Cortex of kidney (tissue), 1 donor: ENCODE measurements around the gene UQCC2.

Source experiments
- DNase-seq: peaks from one replicate; lab custom pipeline; 2025; lab: John Stamatoyannopoulos, UW

UQCC2 gene

DNA sequence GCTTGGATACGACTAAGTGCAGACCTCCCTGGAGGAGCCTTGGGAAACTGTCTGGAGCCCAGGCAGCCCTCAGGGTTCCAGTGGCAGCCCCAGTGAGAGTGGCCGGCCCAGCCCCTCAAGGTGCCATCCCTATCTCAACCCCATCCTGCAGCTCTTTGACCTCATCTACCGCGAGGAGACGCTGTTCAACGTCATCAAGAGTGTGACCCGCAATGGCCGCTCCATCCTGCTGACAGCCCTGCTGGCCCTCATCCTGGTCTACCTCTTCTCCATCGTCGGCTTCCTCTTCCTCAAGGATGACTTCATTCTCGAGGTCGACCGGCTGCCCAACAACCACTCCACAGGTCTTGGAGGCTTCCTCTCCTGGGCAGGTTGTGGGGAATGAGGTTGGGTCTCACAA lies 20.7 kb downstream of the UQCC2 start:
- no peak for DNase-seq

DNA sequence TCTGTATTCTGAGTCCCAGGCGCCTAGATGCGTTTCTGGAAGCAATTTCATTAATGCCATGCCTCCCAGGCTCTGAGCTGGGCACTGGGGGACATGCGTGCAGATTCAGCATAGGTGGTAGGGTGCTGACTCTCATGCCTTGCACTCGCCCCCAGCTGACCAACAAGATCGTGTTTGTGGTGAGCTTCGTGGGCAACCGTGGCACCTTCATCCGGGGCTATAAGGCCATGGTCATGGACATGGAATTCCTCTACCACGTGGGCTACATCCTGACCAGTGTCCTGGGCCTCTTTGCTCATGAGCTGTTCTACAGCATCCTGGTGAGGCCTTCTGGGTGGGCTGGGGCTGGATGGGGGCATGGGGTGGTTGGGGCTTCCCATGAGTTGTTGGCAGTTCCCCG lies 21.6 kb downstream of the UQCC2 start:
- DNase-seq = no peak

DNA sequence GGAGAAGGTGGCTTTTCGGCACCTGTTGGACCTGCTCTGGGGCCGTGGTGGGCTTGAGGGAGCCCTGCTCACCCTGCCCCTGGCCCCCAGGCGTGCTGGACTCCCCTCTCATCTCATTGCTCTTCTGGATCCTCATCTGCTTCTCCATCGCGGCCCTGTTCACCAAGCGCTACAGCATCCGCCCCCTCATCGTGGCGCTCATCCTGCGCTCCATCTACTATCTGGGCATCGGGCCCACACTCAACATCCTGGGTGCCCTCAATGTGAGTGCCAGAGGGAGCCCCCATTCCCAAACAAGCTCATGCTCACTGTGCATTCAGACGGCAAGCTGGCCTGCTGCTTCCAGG lies 22.4 kb downstream of the UQCC2 start:
- no peak for DNase-seq

DNA sequence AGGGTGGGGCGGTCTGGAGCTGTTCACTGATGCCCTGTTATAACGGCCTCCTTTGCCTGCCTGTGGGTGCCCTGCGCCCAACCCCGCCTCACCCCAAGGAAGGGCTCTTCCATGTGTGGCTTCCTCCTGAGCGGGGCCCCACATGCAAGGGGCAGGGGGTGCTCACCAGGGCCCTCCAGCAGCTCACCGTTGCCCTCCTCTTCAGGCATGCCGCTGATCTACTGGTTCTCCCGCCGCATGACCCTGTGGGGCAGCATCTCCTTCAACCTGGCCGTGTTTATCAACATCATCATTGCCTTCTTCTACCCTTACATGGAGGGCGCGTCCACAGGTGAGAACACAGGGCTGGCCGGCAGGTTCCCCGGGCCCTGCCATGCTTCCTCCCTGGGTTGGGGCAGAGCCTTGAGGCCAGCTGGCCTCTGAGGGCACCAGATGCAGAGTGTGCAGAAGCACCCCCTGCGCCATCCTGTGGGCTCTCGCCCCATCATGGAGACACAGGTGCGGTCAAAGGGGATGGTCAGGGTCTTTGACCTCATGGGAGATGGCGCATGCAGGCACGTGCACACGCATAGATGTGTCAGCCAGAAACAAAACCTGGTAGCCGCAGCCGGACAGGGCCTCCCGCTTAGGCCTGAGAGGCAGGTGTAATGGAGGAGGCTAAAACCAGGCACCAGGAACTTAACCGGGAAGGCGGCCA lies 22.9 kb downstream of the UQCC2 start:
- no peak for DNase-seq

DNA sequence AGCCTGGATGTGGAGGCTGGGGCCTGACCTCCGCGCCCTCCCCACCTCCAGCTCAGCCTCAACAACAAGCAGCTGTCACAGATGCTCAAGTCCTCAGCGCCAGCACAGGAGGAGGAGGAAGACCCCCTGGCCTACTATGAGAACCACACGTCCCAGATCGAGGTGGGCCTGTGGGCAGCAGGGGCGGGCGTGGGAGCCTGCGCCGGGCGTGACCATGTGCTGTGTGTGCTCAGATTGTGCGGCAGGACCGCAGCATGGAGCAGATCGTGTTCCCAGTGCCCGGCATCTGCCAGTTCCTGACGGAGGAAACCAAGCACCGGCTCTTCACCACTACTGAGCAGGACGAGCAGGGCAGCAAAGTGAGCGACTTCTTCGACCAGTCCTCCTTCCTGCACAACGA lies 23.5 kb downstream of the UQCC2 start:
- DNase-seq = no peak

DNA sequence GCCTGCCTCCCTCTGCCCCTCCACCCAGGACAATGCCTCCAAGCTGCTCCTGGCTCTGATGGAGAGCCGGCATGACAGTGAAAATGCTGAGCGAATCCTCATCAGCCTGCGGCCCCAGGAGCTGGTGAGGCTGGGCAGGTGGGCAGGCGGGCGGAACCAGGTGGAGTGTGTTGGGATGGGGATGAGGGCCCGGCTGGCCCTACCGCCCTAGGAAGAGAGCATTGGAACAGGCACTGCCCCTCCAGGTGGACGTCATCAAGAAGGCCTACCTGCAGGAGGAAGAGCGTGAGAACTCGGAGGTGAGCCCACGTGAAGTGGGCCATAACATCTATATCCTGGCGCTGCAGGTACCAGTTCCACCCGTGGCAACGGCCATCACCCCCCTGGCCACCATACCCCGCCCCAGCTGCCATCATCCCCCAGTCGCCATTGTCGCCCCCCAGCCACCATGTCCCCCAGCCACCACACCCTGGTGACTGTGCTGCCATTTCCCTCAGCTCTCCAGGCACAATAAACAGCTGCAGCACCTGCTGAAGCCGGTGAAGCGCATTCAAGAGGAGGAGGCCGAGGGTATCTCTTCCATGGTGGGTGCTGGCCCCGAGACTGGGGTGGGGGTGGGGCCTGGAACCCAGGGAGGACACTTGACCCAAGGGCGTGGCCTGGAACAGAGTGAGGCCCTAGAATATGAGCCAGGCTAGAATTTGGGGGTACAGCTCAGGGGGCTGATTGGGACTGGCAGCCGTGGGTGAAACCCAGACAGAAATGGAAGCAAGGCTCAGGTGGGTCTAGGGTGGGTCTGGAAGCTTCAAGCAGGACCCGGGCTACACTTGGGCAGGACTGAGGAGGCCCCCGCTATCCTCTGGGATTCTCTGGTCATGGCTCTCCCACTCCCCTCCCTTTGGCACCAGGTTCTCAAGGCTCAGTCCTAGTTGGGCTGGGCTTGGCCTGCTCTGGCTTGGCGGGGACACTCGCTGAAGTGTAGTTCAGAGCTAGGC lies 24.2 kb downstream of the UQCC2 start:
- DNase-seq = no peak

DNA sequence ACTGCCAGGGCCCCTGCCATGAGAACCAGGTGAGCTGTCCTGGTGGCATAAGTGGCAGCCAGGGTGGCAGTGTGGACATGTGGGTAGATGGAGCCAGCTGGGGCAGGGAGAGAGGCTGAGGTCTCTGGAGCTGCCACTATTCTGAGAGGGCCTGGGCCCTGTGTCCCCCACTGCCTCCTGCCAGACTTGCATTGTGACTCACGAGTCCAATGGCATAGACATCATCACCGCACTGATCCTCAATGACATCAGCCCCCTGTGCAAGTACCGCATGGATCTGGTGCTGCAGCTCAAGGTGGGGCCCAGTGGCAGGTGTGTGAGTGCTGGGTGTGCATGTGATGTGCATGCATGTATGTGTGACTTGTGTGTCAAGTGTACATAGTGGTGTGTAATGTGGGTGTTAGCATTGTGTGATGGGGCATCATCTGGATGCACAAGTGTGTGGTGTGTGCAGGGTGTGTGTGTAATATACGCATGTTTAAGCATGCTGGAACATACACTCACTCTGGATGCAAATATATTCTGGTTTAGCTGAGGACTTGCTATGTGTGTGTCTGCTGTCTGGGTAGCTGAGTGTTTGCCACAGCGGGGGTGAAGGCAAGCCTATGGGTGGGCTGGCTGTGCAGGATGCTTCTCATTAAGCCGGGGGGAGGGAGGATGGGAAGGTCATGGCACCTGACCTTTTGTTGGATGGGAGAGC lies 25.1 kb downstream of the UQCC2 start:
- no peak for DNase-seq

DNA sequence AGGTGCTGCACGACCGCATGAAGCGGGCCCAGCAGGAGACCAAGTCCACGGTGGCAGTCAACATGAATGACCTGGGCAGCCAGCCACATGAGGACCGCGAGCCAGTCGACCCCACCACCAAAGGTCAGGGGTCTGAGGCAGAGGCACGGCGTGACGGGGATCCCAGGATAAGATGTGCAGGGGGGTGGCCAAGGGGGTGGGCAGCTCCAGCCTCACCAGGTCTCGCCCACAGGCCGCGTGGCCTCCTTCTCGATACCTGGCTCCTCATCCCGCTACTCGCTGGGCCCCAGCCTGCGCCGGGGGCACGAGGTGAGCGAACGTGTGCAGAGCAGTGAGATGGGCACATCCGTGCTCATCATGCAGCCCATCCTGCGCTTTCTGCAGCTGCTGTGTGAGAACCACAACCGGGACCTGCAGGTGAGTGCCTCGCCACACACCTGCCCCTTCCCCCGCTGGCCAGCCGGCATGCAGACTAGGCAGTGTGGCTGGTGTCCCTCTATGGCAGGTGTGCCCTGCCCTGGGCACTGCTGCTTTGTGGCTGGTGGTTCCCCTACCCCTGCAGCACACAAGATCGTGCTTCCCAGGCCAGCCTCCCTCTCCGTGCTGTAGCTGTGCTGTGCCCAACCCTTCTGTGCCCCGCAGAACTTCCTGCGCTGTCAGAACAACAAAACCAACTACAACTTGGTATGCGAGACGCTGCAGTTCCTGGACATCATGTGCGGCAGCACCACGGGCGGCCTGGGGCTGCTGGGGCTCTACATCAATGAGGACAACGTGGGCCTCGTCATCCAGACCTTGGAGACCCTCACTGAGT lies 25.9 kb downstream of the UQCC2 start:
- no peak for DNase-seq

DNA sequence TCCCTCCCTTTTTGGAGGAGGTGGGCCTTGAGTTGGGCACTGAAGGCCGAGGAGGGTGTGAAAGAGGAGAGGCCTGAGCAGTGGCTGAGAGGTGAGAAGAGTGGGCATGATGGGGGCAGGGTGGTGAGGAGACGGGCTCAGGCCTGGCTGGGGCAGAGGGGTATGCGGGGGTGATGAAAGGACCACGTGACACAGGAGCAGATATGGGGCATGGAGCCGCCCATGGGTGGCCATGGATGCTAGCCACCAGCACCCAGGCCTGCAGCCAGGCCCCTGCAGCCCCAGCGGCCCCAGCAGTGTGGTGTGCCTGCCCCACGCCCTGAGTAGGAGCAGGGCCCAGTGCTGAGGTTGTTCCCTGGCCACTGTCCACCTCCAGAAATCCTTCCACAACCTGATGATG lies 26.5 kb downstream of the UQCC2 start:
- no peak for DNase-seq

DNA sequence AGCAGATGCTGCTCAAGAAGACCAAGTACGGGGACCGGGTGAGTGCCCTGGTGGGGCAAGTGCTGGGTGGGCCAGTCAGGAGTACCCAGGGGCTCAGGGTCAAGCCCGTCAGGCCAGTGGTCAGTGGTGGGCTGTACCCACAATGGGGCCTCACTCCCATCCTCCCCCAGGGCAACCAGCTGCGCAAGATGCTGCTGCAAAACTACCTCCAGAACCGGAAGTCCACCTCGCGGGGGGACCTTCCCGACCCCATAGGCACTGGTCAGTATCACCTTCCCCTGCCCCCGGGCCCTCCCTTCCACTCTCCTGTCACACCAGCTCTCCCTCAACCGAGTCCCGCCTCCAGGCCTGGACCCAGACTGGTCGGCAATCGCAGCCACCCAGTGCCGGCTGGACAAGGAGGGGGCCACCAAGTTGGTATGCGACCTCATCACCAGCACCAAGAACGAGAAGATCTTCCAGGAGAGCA lies 27.0 kb downstream of the UQCC2 start:
- no peak for DNase-seq

DNA sequence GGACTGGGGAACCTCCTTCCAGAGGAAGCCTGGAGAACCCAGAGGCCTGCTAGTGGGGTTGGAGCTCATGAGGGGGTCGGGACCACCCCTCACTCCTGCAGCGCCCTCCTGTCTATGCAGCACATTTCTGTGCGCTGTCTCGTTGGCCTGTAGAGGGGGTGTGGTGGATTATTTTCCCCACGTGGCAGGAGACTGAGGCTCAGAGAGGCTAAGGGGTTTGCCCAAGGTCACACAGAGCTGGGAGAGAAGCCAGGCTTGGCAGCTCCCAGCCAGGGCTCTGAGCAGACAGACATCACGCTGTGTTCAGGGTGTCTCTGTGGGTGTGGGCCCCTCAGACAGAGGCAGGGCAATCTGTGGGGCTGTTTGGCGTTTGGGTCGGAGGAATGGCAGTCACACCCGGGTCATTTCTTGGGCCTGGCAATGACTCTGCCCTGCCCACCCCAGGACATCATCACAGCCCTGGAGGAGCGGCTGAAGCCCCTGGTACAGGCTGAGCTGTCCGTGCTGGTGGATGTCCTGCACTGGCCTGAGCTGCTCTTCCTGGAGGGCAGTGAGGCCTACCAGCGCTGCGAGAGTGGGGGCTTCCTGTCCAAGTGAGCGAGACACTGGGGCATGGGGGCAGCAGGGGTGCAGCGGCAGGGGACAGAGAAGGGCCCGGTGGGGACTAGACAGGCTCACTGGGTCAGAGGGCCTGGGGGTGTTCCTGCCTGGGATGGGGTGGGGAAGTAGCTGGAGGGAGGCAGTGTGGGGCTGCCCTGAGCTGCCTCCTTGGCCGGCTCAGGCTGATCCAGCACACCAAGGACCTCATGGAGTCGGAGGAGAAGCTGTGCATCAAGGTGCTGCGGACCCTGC lies 27.7 kb downstream of the UQCC2 start:
- no peak for DNase-seq

DNA sequence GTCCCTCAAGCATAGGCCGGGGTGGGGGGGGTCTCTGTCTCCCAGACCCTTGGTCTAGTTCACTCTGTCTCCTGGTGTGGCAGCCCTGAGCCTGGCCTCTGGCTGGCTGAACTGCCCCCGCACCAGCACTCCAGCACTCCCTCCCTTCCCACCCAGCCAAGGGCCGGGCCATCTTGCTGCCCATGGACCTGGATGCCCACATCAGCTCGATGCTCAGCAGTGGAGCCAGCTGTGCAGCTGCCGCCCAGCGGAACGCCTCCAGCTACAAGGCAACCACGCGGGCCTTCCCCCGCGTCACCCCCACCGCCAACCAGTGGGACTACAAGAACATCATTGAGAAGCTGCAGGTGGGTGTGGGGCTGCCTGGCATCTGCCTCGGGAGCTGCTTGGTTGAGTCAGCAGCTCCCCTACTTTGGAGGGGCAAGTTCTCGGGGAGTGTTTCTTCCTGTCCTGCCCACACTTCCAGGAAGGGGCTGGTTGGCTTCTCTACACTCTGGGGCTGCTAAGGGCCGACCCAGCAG lies 28.4 kb downstream of the UQCC2 start:
- no peak for DNase-seq

DNA sequence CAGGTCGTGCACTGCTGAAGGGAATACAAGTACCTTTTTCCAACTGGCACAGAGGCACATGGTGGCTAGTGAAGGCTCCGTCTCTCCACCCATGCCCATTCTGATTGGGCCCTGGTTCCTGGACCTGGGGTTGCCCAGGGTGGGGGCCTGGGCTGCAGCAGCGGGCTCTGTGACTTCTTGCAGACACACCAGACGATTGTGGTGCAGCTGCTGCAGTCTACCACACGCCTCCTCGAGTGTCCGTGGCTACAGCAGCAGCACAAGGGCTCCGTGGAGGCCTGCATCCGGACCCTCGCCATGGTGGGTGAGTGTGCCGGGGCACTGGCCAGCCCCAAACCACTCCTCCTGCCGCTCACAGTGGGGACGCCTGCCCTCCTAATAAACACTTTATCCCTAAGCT lies 29.2 kb downstream of the UQCC2 start:
- DNase-seq = no peak

DNA sequence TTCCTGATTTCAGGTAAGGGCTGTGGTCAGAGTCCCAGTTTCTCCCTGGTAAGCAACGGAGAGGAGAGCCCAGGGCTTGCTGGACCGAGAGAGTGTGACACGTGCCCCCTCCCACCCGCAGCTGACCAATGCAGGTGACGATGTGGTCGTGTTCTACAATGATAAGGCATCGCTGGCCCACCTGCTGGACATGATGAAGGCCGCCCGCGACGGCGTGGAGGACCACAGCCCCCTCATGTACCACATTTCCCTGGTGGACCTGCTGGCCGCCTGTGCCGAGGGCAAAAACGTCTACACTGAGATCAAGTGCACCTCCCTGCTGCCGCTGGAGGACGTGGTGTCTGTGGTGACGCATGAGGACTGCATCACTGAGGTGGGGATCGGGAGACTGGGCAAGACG lies 31.7 kb downstream of the UQCC2 start:
- DNase-seq = no peak

DNA sequence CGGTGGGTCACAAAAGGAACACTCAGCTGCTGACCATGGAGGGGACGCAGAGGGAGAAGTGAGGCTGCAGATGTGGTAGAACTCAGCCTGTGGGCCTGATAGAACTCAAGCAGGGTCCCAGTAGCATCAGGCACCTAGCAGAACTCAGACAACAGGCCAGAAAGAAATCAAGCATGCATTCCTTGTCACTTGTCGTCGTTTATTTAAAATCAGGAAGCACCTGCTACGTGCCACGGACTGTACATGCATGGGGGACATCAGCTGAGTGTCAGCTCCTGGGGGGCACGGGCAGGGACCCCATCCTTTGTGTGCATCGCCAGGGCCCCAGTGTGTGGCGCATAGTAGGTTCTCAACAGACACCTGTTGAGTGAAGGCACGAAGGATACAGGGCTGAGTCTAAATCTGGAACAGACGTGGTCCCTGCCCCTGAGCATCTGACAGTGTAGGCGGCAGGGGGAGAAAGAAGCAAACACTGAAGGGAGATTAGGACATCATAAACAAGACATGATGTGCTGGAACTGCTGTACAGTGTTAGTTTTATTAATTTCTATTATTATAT lies 32.5 kb downstream of the UQCC2 start:
- no peak for DNase-seq

DNA sequence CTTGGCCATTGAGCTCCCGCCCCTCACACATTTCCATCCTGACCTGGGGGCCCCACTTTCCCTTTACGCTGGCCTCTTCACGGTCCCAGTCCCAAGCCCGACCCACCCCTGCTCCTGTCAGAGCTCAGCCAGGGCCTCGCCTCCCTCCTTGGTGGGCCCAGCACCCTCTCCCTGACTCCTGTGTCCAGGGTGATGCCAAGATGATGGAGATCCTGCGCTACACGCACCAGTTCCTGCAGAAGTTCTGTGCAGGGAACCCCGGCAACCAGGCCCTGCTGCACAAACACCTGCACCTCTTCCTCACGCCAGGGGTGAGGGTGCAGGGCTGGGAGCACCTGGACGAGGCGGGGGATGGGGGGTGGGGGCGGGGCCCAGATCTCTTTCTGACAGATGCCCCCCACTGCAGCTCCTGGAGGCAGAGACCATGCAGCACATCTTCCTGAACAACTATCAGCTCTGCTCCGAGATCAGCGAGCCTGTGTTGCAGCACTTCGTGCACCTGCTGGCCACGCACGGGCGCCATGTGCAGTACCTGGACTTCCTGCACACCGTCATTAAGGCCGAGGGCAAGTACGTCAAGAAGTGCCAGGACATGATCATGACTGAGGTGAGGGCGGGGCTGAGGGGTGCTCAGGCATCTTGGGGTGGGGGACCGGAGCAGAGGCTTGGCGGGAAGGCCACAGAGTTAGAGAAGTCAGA lies 33.1 kb downstream of the UQCC2 start:
- DNase-seq = no peak

DNA sequence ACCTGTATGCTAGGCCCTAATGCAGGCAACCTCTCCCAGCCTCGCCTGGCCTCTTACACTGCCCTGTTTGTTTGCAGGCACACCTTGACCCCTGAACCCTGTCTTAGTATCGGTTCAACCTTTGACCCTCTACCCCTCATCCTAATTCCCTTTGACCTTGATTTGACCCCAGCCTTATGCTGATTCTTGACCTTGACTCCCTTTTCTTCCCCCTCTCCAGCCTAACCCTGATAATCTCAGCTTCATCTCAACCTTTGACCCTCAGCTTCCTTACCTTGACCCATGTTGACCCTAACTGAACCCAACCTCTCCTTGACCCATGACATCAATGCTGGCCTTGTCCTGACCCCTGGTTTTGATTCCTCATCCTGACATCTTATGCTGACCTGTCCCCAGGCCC lies 33.8 kb downstream of the UQCC2 start:
- no peak for DNase-seq

DNA sequence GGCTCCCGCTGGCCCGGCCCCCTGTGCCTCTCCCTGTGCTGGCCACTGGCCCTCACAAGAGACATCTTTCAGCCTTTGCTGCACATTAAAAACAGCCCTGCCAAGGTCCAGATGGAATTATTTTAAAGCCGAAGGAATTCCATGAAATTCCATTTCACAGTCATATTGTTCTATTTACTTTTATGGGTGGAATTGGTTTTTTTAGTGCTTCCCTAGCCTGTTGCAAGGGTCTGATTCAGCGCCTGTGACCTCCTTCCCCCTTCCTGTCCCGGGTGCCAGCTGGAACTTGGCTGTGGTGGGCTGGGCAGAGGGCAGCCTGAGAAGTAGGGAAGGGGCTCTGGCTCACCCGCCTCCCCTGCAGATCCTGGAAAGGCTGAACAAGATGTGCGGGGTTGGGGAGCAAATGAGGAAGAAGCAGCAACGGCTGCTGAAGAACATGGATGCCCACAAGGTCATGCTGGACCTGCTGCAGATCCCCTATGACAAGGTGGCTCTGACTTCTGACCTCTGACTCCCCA lies 34.3 kb downstream of the UQCC2 start:
- no peak for DNase-seq

DNA sequence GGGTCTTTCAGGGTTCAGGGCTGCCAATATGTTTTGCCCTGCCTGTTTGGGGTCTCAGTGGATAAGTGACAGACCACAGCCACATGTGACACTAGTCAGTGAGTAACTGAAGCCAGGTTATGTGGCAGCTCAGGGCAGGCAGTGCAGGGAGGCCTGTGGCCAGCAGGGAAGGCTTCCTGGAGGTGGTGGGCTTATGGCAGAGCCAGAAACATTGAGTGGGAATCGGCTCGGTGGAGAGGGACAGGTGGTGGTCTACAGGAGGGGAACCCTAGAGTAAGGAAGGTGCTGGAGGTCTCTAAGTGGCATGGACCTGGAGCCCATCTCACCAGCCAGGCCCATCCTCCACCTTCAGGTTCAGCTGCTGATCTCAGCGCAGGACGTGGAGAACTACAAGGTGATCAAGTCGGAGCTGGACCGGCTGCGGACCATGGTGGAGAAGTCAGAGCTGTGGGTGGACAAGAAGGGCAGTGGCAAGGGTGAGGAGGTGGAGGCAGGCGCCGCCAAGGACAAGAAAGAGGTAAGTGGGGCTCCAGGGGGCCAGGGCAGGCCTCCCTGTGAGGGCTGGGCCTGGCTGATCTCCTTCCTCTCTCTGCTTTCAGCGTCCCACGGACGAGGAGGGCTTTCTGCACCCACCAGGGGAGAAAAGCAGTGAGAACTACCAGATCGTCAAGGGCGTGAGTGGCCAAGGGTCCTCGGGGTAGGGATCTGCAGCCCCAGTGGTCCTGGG lies 34.9 kb downstream of the UQCC2 start:
- no peak for DNase-seq
